ENCODE results near the gene CGNL1.

GRCh38 chr15:57534281-57534680 lies 158.0 kb downstream of the CGNL1 start:
- no peak for TF ChIP-seq CTCF (IDR thresholded peaks at IDR 0.05)
- TF ChIP-seq USF2 (IDR thresholded peaks at IDR 0.05; ENCODE audit: borderline replicate concordance, low read depth, low read length): no peak
- no peak for TF ChIP-seq NFIC (IDR thresholded peaks at IDR 0.05; ENCODE audit: borderline replicate concordance)
- no peak for TF ChIP-seq GABPA (IDR thresholded peaks at IDR 0.05; ENCODE audit: low read depth)
- no peak for TF ChIP-seq MEF2A (IDR thresholded peaks at IDR 0.05; ENCODE audit: borderline replicate concordance, low read depth)
- no peak for TF ChIP-seq NRF1 (IDR thresholded peaks at IDR 0.05; ENCODE audit: low read depth, low read length)
- TF ChIP-seq RAD21 (IDR thresholded peaks at IDR 0.05; ENCODE audit: low read length): no peak
- TF ChIP-seq SMC3 (IDR thresholded peaks at IDR 0.05; ENCODE audit: low read depth, low read length): no peak
- TF ChIP-seq TAF1 (IDR thresholded peaks at IDR 0.05; ENCODE audit: borderline replicate concordance, low read depth, low read length): no peak
